Measurements from ENCODE around the gene STK24. TPM values are rescaled to one million over a fixed set of nuclear protein-coding genes. Genes with fewer than 3 reads are reported as not detected.
A peak's percentile ranks its signal among the peaks of the same experiment; 100 is the strongest.

The STK24 gene
- total and polyA plus RNA-seq, 10 of the 15 experiments (the other 5 are each of a cell fraction or from before 2014, with no cell fraction given): 7.5 to 115 (median 52.9) TPM

- TF ChIP-seq RFX5 (IDR thresholded peaks at IDR 0.05; ENCODE audit: low read depth, low read length): no peak
- peak; percentile 76 for TF ChIP-seq PML (IDR thresholded peaks at IDR 0.05; ENCODE audit: low read length)
- peak; percentile 88 for TF ChIP-seq CHD2 (IDR thresholded peaks at IDR 0.05; ENCODE audit: borderline replicate concordance, low read depth, low read length)
Measured at GRCh38 chr13:98476538-98476966, 100.4 kb downstream of the STK24 start (continued).

GRCh38 chr13:98476106-98476505, 100.8 kb downstream of the STK24 start:
- RAD21 ChIA-PET (ENCODE audit: unreplicated experiment): interaction anchor here (0.6 to 2.2 kb wide), 10 partner anchors 8 to 178 kb away, joined by 3 to 8 read pairs (median 4); no protein-coding TSS in a partner anchor
- Histone ChIP-seq H3K79me2 (ENCODE audit: control insufficient read depth, insufficient read depth, low read length) (peaks cover 38% of the 10 kb centered on the region), H3K4me3 (peak overlapping the region; percentile 13; the same call in 1 of the 2 replicates), H3K9me3 (replicated peaks; ENCODE audit: control insufficient read depth, insufficient read depth, low read length) (no peaks in the 10 kb centered on the region), H4K20me1 (ENCODE audit: control insufficient read depth, insufficient read depth) (no peaks in the 10 kb centered on the region; the same call in 1 of the 2 replicates), H3K9ac (ENCODE audit: control insufficient read depth, insufficient read depth, low read length) (no peak overlapping the region), H2AFZ (ENCODE audit: control insufficient read depth, low read depth, low read length) (no peak overlapping the region; the same call in 1 of the 2 replicates), H3K4me2 (ENCODE audit: control insufficient read depth, insufficient read depth) (peak overlapping the region; percentile 67), H3K36me3 (ENCODE audit: control insufficient read depth in 2 of 2, insufficient read depth in 2 of 2, low read length in 1 of 2) (peaks cover 18 to 28% of the 10 kb centered on the region in 2 experiments), H3K27me3 (replicated peaks in 1 of 2; ENCODE audit: control insufficient read depth in 2 of 2, insufficient read depth in 2 of 2, low read length in 1 of 2) (no peaks in the 10 kb centered on the region), H3K4me1 (ENCODE audit: control insufficient read depth, insufficient read depth, low read length) (peaks cover 40% of the 10 kb centered on the region), H3K27ac (ENCODE audit: control insufficient read depth, insufficient read depth) (peak overlapping the region; percentile 67)
- in situ Hi-C loops (cut with MboI): no loop called here
- CTCF ChIA-PET: interaction anchor here (0.8 to 3.3 kb wide), 6 partner anchors 9 to 178 kb away, joined by 3 to 15 read pairs (median 4); no protein-coding TSS in a partner anchor
- BruUV-seq (replicated peaks): no TSS peak
- ATAC-seq (peak; percentile 46), FAIRE-seq (no peak), DNase-seq (ENCODE audit: low read depth, low spot score) (no peak)
- POLR2A ChIA-PET: interaction anchor here (0.9 to 3.3 kb wide), 8 partner anchors 10 to 87 kb away, joined by 3 to 13 read pairs (median 4); no protein-coding TSS in a partner anchor
- 3% methylated on average over 5 of the region's 5 CpGs for WGBS (ENCODE audit: insufficient coverage, insufficient replicate concordance, low lambda C conversion rate, missing lambda C conversion rate)
- intact Hi-C loops (cut with micrococcal nuclease; ENCODE audit: unreplicated experiment): loop anchor here (1.0 to 2.0 kb wide), 2 partner anchors 28 to 95 kb away; no protein-coding TSS in a partner anchor
- SMC1A ChIA-PET (ENCODE audit: uncharacterized antibody, unreplicated experiment): interaction anchor here (0.8 to 5.5 kb wide), 10 partner anchors 12 to 177 kb away, joined by 3 to 39 read pairs (median 5); no protein-coding TSS in a partner anchor
- TF ChIP-seq PKNOX1 (IDR thresholded peaks at IDR 0.05) (peak; percentile 27), ZNF592 (IDR thresholded peaks at IDR 0.05) (no peak), ELK1 (IDR thresholded peaks at IDR 0.05; ENCODE audit: low read depth, low read length) (no peak), YY1 (IDR thresholded peaks at IDR 0.05; ENCODE audit: low read depth, low read length) (no peak), MXI1 (IDR thresholded peaks at IDR 0.05; ENCODE audit: low read depth, low read length) (no peak), HDGF (IDR thresholded peaks at IDR 0.05) (no peak), ZNF207 (IDR thresholded peaks at IDR 0.05; ENCODE audit: borderline replicate concordance) (0 out of 2 replicates have a peak, but pooled peaks have one; percentile 78), ZBTB40 (IDR thresholded peaks at IDR 0.05; ENCODE audit: borderline replicate concordance) (no peak)
